Measurements from ENCODE around the gene TGM1.

- TF ChIP-seq, protein P1, sequence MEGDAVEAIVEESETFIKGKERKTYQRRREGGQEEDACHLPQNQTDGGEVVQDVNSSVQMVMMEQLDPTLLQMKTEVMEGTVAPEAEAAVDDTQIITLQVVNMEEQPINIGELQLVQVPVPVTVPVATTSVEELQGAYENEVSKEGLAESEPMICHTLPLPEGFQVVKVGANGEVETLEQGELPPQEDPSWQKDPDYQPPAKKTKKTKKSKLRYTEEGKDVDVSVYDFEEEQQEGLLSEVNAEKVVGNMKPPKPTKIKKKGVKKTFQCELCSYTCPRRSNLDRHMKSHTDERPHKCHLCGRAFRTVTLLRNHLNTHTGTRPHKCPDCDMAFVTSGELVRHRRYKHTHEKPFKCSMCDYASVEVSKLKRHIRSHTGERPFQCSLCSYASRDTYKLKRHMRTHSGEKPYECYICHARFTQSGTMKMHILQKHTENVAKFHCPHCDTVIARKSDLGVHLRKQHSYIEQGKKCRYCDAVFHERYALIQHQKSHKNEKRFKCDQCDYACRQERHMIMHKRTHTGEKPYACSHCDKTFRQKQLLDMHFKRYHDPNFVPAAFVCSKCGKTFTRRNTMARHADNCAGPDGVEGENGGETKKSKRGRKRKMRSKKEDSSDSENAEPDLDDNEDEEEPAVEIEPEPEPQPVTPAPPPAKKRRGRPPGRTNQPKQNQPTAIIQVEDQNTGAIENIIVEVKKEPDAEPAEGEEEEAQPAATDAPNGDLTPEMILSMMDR (IDR thresholded peaks at IDR 0.05): no peak
- TF ChIP-seq EZH2 (IDR thresholded peaks at IDR 0.05): no peak
Measured at GRCh38 chr14:24291446-24292117, 28.6 kb upstream of the TGM1 start.

Data from neural progenitor cell (in vitro differentiated cells).